ENCODE results near the gene TMEM114. TPM values are rescaled to one million over a fixed set of nuclear protein-coding genes. Genes with fewer than 3 reads are reported as not detected.

Gene TMEM114
- total RNA-seq, 4 donors from 2014 or later: not detected

- DNase-seq: no peak
- Histone ChIP-seq H3K4me1 (no peaks in the 10 kb centered on the region), H3K27ac (no peak overlapping the region), H3K27me3 (no peaks in the 10 kb centered on the region), H3K4me3 (no peak overlapping the region), H3K9me3 (no peaks in the 10 kb centered on the region), H3K36me3 (peaks cover 0 to 90% (median 0%) of the 10 kb centered on the region in 3 donors)
- no peak for TF ChIP-seq POLR2A (IDR thresholded peaks at IDR 0.05)
- no peak for TF ChIP-seq CTCF (IDR thresholded peaks at IDR 0.05)
These were observed 41.1 kb upstream of the TMEM114 start for GRCh38 chr16:8631373-8631772.

GRCh38 chr16:8630255-8630953, 40.1 kb upstream of the TMEM114 start:
- DNase-seq: no peak
- Histone ChIP-seq H3K4me3 (no peak overlapping the region), H3K27ac (no peak overlapping the region), H3K27me3 (no peaks in the 10 kb centered on the region), H3K9me3 (no peaks in the 10 kb centered on the region), H3K4me1 (no peaks in the 10 kb centered on the region), H3K36me3 (peaks cover 0 to 90% (median 0%) of the 10 kb centered on the region in 3 donors)
- TF ChIP-seq POLR2A (IDR thresholded peaks at IDR 0.05): no peak
- no peak for TF ChIP-seq CTCF (IDR thresholded peaks at IDR 0.05)

GRCh38 chr16:8628981-8629725, 38.8 kb upstream of the TMEM114 start:
- no peaks in the 10 kb centered on the region for H3K27me3 ChIP-seq
- no peak for DNase-seq
- H3K36me3 ChIP-seq: peaks cover 0 to 83% (median 0%) of the 10 kb centered on the region in 3 donors
- TF ChIP-seq CTCF (IDR thresholded peaks at IDR 0.05): no peak
- no peak for TF ChIP-seq POLR2A (IDR thresholded peaks at IDR 0.05)
- H3K4me3 ChIP-seq: no peak overlapping the region
- H3K9me3 ChIP-seq: no peaks in the 10 kb centered on the region
- H3K27ac ChIP-seq: no peak overlapping the region
- H3K4me1 ChIP-seq: no peaks in the 10 kb centered on the region

GRCh38 chr16:8627456-8627855, 37.1 kb upstream of the TMEM114 start:
- Histone ChIP-seq H3K4me1 (peaks cover 0 to 7% (median 4%) of the 10 kb centered on the region in 4 donors), H3K9me3 (no peaks in the 10 kb centered on the region), H3K27me3 (no peaks in the 10 kb centered on the region), H3K4me3 (no peak overlapping the region), H3K36me3 (peaks cover 0 to 70% (median 0%) of the 10 kb centered on the region in 3 donors), H3K27ac (no peak overlapping the region)
- no peak for DNase-seq
- no peak for TF ChIP-seq POLR2A (IDR thresholded peaks at IDR 0.05)
- TF ChIP-seq CTCF (IDR thresholded peaks at IDR 0.05): no peak

GRCh38 chr16:8626946-8627345, 36.6 kb upstream of the TMEM114 start:
- Histone ChIP-seq H3K9me3 (no peaks in the 10 kb centered on the region), H3K36me3 (peaks cover 0 to 65% (median 0%) of the 10 kb centered on the region in 3 donors), H3K4me3 (no peak overlapping the region), H3K27ac (no peak overlapping the region), H3K4me1 (peaks cover 0 to 10% (median 5%) of the 10 kb centered on the region in 4 donors), H3K27me3 (no peaks in the 10 kb centered on the region)
- DNase-seq: no peak
- TF ChIP-seq CTCF (IDR thresholded peaks at IDR 0.05) (no peak), POLR2A (IDR thresholded peaks at IDR 0.05) (no peak)
